ENCODE results near the gene CD47. TPM values are rescaled to one million over a fixed set of nuclear protein-coding genes. Genes with fewer than 3 reads are reported as not detected.

CD47 gene
- polyA plus RNA-seq, 3 donors, result 52.3 to 203 (median 173) TPM

- WGBS (ENCODE audit: insufficient coverage), result 80% methylated on average over 2 of the region's 9 CpGs
- peak overlapping the region in 6 of 7 donors; percentile 30 to 86 (median 72) for H3K27ac Mint-ChIP-seq
These were observed 9.0 kb upstream of the CD47 start for GRCh38 chr3:108099679-108100428.

More at GRCh38 chr3:108099679-108100428, 9.0 kb upstream of the CD47 start:
- peaks cover 0 to 3% (median 0%) of the 10 kb centered on the region in 7 donors for H3K9me3 Mint-ChIP-seq
- no peak overlapping the region for H2AFZ ChIP-seq (ENCODE audit: insufficient read depth, low read depth, low read length, poor library complexity, severe bottlenecking)
- no peaks in the 10 kb centered on the region for H3K36me3 Mint-ChIP-seq
- no peaks in the 10 kb centered on the region for H3K79me2 ChIP-seq (ENCODE audit: insufficient read depth, low read length)
- H3K27ac ChIP-seq (ENCODE audit: low read depth in 1 of 2, low read length in 2 of 2), result peak overlapping the region in 1 of 2 donors; percentile 58
- no peaks in the 10 kb centered on the region for H3K9me3 ChIP-seq (replicated peaks in 1 of 2; ENCODE audit: control insufficient read depth in 1 of 2, insufficient read depth in 1 of 2, low read length in 2 of 2)
- peak overlapping the region in 1 of 3 experiments; percentile 46 for H3K4me3 ChIP-seq (replicated peaks in 1 of 3; ENCODE audit: low read depth in 2 of 3, low read length in 3 of 3)
- H3K9ac ChIP-seq (ENCODE audit: insufficient read depth, low read length, poor library complexity, severe bottlenecking), result no peak overlapping the region
- no peaks in the 10 kb centered on the region for H3K36me3 ChIP-seq (replicated peaks in 1 of 2; ENCODE audit: control insufficient read depth in 1 of 2, insufficient read depth in 2 of 2, low read length in 2 of 2)
- peaks cover 53% of the 10 kb centered on the region for H3K4me1 Mint-ChIP-seq
- H3K27me3 Mint-ChIP-seq (ENCODE audit: low read depth in 3 of 3), result peaks cover 1 to 3% (median 3%) of the 10 kb centered on the region in 3 donors
- no peaks in the 10 kb centered on the region for H4K20me1 ChIP-seq (ENCODE audit: insufficient read depth, low read length)
- peak overlapping the region; percentile 45 for H3K4me2 ChIP-seq (replicated peaks; ENCODE audit: extremely low read depth, low read length, poor library complexity, severe bottlenecking)
- peak overlapping the region in 1 of 2 donors; percentile 79 for H3K4me3 Mint-ChIP-seq
- H3K4me1 ChIP-seq (ENCODE audit: control insufficient read depth in 1 of 2, insufficient read depth in 2 of 2, low read length in 2 of 2), result peaks cover 50 to 57% of the 10 kb centered on the region in 2 donors
- intact Hi-C loops (cut with micrococcal nuclease), result loop anchor here (10.0 kb wide), 1 partner anchor 125 kb away; the partner anchor contains the start of gene IFT57 (in 2 of the 2)
- no peak for TF ChIP-seq CTCF (IDR thresholded peaks at IDR 0.05)
- H3K27me3 ChIP-seq (ENCODE audit: control insufficient read depth in 2 of 2, insufficient read depth in 2 of 2, low read length in 2 of 2), result no peaks in the 10 kb centered on the region
- DNase-seq, result peak; percentile 72 to 78 (median 75)
